ENCODE measurements around the gene AP5S1.

Gene AP5S1

GRCh38 chr20:3821996-3822395, 1.6 kb downstream of the AP5S1 start:
- H2AFZ ChIP-seq (ENCODE audit: low read depth, low read length), result no peak overlapping the region
- H3K36me3 ChIP-seq (replicated peaks; ENCODE audit: low read depth, low read length), result peaks cover 21% of the 10 kb centered on the region
- peaks cover 11% of the 10 kb centered on the region for H3K4me1 ChIP-seq (ENCODE audit: low read length)
- no peak overlapping the region for H3K9ac ChIP-seq (ENCODE audit: low read length)
- peaks cover 7% of the 10 kb centered on the region for H3K79me2 ChIP-seq (ENCODE audit: low read length)
- H3K27me3 ChIP-seq (ENCODE audit: low read depth, low read length), result no peaks in the 10 kb centered on the region
- no peak overlapping the region for H3K4me3 ChIP-seq (ENCODE audit: low read length)
- no peaks in the 10 kb centered on the region for H3K9me3 ChIP-seq (ENCODE audit: insufficient read depth, low read length)
- no peaks in the 10 kb centered on the region for H4K20me1 ChIP-seq (ENCODE audit: insufficient read depth, low read length)
- no peak overlapping the region for H3K27ac ChIP-seq (ENCODE audit: low read length)
- no peak for TF ChIP-seq CTCF (IDR thresholded peaks at IDR 0.05; ENCODE audit: low read depth, low read length)
- TF ChIP-seq EZH2phosphoT487 (IDR thresholded peaks at IDR 0.05; ENCODE audit: low read depth), result no peak
- H3K4me2 ChIP-seq (ENCODE audit: low read length), result no peak overlapping the region

DNA sequence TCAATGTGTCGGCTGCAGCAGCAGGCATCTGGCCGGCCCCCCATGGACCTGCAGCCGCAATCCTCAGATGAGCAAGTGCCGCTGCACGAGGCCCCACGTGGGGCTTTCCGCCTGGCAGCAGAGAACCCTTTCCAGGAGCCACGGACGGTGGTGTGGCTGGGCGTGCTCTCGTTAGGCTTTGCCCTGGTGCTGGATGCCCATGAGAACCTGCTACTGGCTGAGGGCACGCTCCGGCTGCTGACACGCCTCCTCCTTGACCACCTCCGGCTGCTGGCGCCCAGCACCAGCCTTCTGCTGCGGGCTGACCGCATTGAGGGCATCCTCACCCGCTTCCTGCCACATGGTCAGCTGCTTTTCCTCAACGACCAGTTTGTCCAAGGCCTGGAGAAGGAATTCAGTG, 3.5 kb downstream of the AP5S1 start:
- H3K27me3 ChIP-seq (ENCODE audit: low read depth, low read length), result no peaks in the 10 kb centered on the region
- H2AFZ ChIP-seq (ENCODE audit: low read depth, low read length), result no peak overlapping the region
- no peaks in the 10 kb centered on the region for H4K20me1 ChIP-seq (ENCODE audit: insufficient read depth, low read length)
- no peaks in the 10 kb centered on the region for H3K9me3 ChIP-seq (ENCODE audit: insufficient read depth, low read length)
- H3K36me3 ChIP-seq (replicated peaks; ENCODE audit: low read depth, low read length), result peaks cover 22% of the 10 kb centered on the region
- H3K4me1 ChIP-seq (ENCODE audit: low read length), result peaks cover 11% of the 10 kb centered on the region
- H3K9ac ChIP-seq (ENCODE audit: low read length), result no peak overlapping the region
- H3K27ac ChIP-seq (ENCODE audit: low read length), result no peak overlapping the region
- TF ChIP-seq CTCF (IDR thresholded peaks at IDR 0.05; ENCODE audit: low read depth, low read length) (no peak), EZH2phosphoT487 (IDR thresholded peaks at IDR 0.05; ENCODE audit: low read depth) (no peak)
- no peak overlapping the region for H3K4me2 ChIP-seq (ENCODE audit: low read length)
- H3K79me2 ChIP-seq (ENCODE audit: low read length), result peaks cover 7% of the 10 kb centered on the region
- no peak overlapping the region for H3K4me3 ChIP-seq (ENCODE audit: low read length)

GRCh38 chr20:3825526-3825925, 5.2 kb downstream of the AP5S1 start:
- TF ChIP-seq EZH2phosphoT487 (IDR thresholded peaks at IDR 0.05; ENCODE audit: low read depth), result no peak
- no peak for TF ChIP-seq CTCF (IDR thresholded peaks at IDR 0.05; ENCODE audit: low read depth, low read length)
- Histone ChIP-seq H3K27me3 (ENCODE audit: low read depth, low read length) (no peaks in the 10 kb centered on the region), H2AFZ (ENCODE audit: low read depth, low read length) (no peak overlapping the region), H3K4me1 (ENCODE audit: low read length) (peaks cover 6% of the 10 kb centered on the region), H3K79me2 (ENCODE audit: low read length) (peaks cover 7% of the 10 kb centered on the region), H3K27ac (ENCODE audit: low read length) (no peak overlapping the region), H4K20me1 (ENCODE audit: insufficient read depth, low read length) (no peaks in the 10 kb centered on the region), H3K9ac (ENCODE audit: low read length) (no peak overlapping the region), H3K36me3 (replicated peaks; ENCODE audit: low read depth, low read length) (peaks cover 22% of the 10 kb centered on the region), H3K4me2 (ENCODE audit: low read length) (no peak overlapping the region), H3K4me3 (ENCODE audit: low read length) (no peak overlapping the region), H3K9me3 (ENCODE audit: insufficient read depth, low read length) (no peaks in the 10 kb centered on the region)

DNA sequence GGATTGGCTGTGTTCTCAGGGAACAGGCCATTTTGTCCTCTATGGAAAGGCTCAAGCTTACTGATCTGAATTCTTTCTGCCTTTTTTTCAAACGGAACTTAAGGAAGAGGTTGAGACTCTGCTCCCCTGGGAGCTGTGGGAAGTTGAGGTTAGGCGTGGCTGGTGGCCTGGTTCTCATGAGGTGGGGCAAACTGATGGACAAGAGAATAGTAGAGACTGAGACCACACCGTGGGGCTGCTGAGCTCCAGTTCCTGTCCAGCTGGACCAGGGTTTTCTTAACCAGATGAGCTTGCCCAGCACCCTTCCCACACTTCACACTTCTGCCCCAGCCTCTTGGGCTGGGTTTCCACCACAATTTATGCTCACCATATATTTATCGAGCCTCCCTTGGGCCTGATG, 6.1 kb downstream of the AP5S1 start:
- H4K20me1 ChIP-seq (ENCODE audit: insufficient read depth, low read length), result no peaks in the 10 kb centered on the region
- no peak overlapping the region for H3K4me2 ChIP-seq (ENCODE audit: low read length)
- H3K36me3 ChIP-seq (replicated peaks; ENCODE audit: low read depth, low read length), result peaks cover 22% of the 10 kb centered on the region
- H2AFZ ChIP-seq (ENCODE audit: low read depth, low read length), result no peak overlapping the region
- H3K27me3 ChIP-seq (ENCODE audit: low read depth, low read length), result no peaks in the 10 kb centered on the region
- no peak overlapping the region for H3K27ac ChIP-seq (ENCODE audit: low read length)
- no peaks in the 10 kb centered on the region for H3K9me3 ChIP-seq (ENCODE audit: insufficient read depth, low read length)
- H3K4me1 ChIP-seq (ENCODE audit: low read length), result peaks cover 2% of the 10 kb centered on the region
- TF ChIP-seq EZH2phosphoT487 (IDR thresholded peaks at IDR 0.05; ENCODE audit: low read depth) (no peak), CTCF (IDR thresholded peaks at IDR 0.05; ENCODE audit: low read depth, low read length) (no peak)
- no peak overlapping the region for H3K9ac ChIP-seq (ENCODE audit: low read length)
- peaks cover 2% of the 10 kb centered on the region for H3K79me2 ChIP-seq (ENCODE audit: low read length)
- no peak overlapping the region for H3K4me3 ChIP-seq (ENCODE audit: low read length)
